Astrocyte (in vitro differentiated cells and primary cell): ENCODE data around the gene RAN. TPM values are rescaled to one million over a fixed set of nuclear protein-coding genes. Genes with fewer than 3 reads are reported as not detected.
"Not testable (repeated sequence)": the region's sequence is repeated elsewhere in the genome, so short reads cannot be mapped to it uniquely, and the experiment has no call there.

Experiments
- DNase-seq: peaks from one replicate; pipeline ENCODE4 v3.0.0-alpha.2; 2010; ENCODE audit warnings: low read depth
- FAIRE-seq: peaks from 2 replicates; lab custom pipeline; 2011; peaks lifted over from hg19 to GRCh38; lab: Jason Lieb, UNC
- H2AFZ ChIP-seq: 2 replicates; pipeline ENCODE4 v1.6.0; 2012; ENCODE audit warnings: low read depth, low read length, inconsistent platforms
- H3K27ac ChIP-seq: 2 replicates; pipeline ENCODE4 v1.5.1; 2011; ENCODE audit warnings: low read depth, low read length, inconsistent platforms
- H3K27me3 ChIP-seq: 2 replicates; pipeline ENCODE4 v1.6.0; 2011; ENCODE audit warnings: low read length, inconsistent platforms; ENCODE audit not compliant: insufficient read depth
- H3K36me3 ChIP-seq: 2 replicates; pipeline ENCODE4 v1.5.1; 2011; ENCODE audit warnings: low read length, inconsistent platforms; ENCODE audit not compliant: insufficient read depth
- H3K4me1 ChIP-seq: 2 replicates; pipeline ENCODE4 v1.5.1; 2011; ENCODE audit warnings: low read length, inconsistent platforms; ENCODE audit not compliant: insufficient read depth
- H3K4me2 ChIP-seq: 2 replicates; pipeline ENCODE4 v1.6.0; 2012; ENCODE audit warnings: low read length, inconsistent platforms
- H3K4me3 ChIP-seq: 2 replicates; pipeline ENCODE4 v1.5.1; 2011; ENCODE audit warnings: low read depth, mild to moderate bottlenecking, low read length, inconsistent platforms; ENCODE audit not compliant: insufficient read depth
- H3K79me2 ChIP-seq: 2 replicates; pipeline ENCODE4 v1.6.0; 2012; ENCODE audit warnings: mild to moderate bottlenecking, low read length, inconsistent platforms; ENCODE audit not compliant: insufficient read depth
- H3K9ac ChIP-seq: 2 replicates; pipeline ENCODE4 v1.6.0; 2012; ENCODE audit warnings: mild to moderate bottlenecking, low read length, inconsistent platforms
- H3K9me3 ChIP-seq: 2 replicates; pipeline ENCODE4 v1.5.1; 2012; ENCODE audit warnings: low read depth, mild to moderate bottlenecking, low read length, inconsistent platforms; ENCODE audit not compliant: insufficient read depth
- H4K20me1 ChIP-seq: 2 replicates; pipeline ENCODE4 v1.6.0; 2012; ENCODE audit warnings: low read length, inconsistent platforms; ENCODE audit not compliant: insufficient read depth
- H3K27ac Mint-ChIP-seq: one replicate; pipeline ENCODE4 v1.8.0; 2021; ENCODE audit warnings: mild to moderate bottlenecking, mixed read lengths; ENCODE audit not compliant: unreplicated experiment
- H3K27me3 Mint-ChIP-seq: one replicate; pipeline ENCODE4 v1.8.0; 2021; ENCODE audit warnings: low read depth, mixed read lengths; ENCODE audit not compliant: unreplicated experiment
- H3K36me3 Mint-ChIP-seq: one replicate; pipeline ENCODE4 v1.8.0; 2021; ENCODE audit warnings: low read depth, mixed read lengths; ENCODE audit not compliant: unreplicated experiment
- H3K4me1 Mint-ChIP-seq: one replicate; pipeline ENCODE4 v1.8.0; 2021; ENCODE audit warnings: low read depth, mixed read lengths; ENCODE audit not compliant: unreplicated experiment
- H3K4me3 Mint-ChIP-seq: one replicate; pipeline ENCODE4 v1.8.0; 2021; ENCODE audit warnings: mild to moderate bottlenecking, moderate library complexity, mixed read lengths; ENCODE audit not compliant: unreplicated experiment
- H3K9me3 Mint-ChIP-seq: one replicate; pipeline ENCODE4 v1.8.0; 2021; ENCODE audit warnings: mild to moderate bottlenecking, mixed read lengths; ENCODE audit not compliant: unreplicated experiment
- CTCF ChIP-seq: IDR thresholded peaks from 2 replicates; pipeline ENCODE4 v1.5.1; 2011; ENCODE audit warnings: low read depth, mild to moderate bottlenecking, inconsistent platforms, low read length, moderate library complexity; ENCODE audit not compliant: insufficient read depth
- EZH2 ChIP-seq: IDR thresholded peaks from 2 replicates; pipeline ENCODE4 v1.6.1; 2012; ENCODE audit warnings: mild to moderate bottlenecking, low read length, inconsistent platforms; ENCODE audit not compliant: insufficient read depth
- total RNA-seq: library from RNA; stranded (reverse); gene quantifications from 2 replicates; pipeline ENCODE4 v1.2.1, GENCODE V29; 2021

Gene RAN
- total RNA-seq, 1 donor from 2014 or later: 872 TPM

DNA sequence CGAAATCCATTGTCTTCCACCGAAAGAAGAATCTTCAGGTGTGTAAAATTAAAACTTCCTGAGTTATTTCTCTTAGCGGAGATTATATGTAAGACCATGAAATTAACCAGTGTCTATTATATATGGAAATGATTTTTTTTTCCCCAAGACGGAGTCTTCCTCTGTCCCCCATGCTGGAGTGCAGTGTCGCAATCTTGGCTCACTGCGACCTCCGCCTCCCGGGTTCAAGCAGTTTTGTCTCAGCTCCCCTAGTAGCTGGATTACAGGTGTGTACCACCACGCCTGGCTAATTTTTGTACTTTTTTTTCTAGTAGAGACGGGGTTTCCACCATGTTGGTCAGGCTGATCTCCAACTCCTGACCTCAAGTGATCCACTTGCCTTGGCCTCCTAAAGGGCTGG is 2.8 kb downstream of the RAN start:
- H3K4me1 Mint-ChIP-seq: peaks cover 16% of the 10 kb centered on the region
- no peak for FAIRE-seq

GRCh38 chr12:130875193-130875592 is 3.3 kb downstream of the RAN start:
- H3K27ac ChIP-seq: no peak overlapping the region
- H3K79me2 ChIP-seq: peaks cover 37% of the 10 kb centered on the region
- Mint-ChIP-seq H3K9me3 (no peaks in the 10 kb centered on the region), H3K36me3 (peaks cover 27% of the 10 kb centered on the region), H3K27me3 (no peaks in the 10 kb centered on the region), H3K4me1 (peaks cover 16% of the 10 kb centered on the region), H3K4me3 (peak overlapping the region; percentile 96), H3K27ac (no peak overlapping the region)
- peaks cover 44% of the 10 kb centered on the region for H3K36me3 ChIP-seq
- peaks cover 71% of the 10 kb centered on the region for H4K20me1 ChIP-seq
- H3K9me3 ChIP-seq: no peaks in the 10 kb centered on the region
- H3K4me3 ChIP-seq: no peak overlapping the region
- H3K4me1 ChIP-seq: peaks cover 19% of the 10 kb centered on the region
- FAIRE-seq (no peak), DNase-seq (no peak)
- TF ChIP-seq EZH2: no peak
- no peak for TF ChIP-seq CTCF
- no peak overlapping the region for H3K9ac ChIP-seq
- peak overlapping the region; percentile 96 for H3K4me2 ChIP-seq
- H3K27me3 ChIP-seq: no peaks in the 10 kb centered on the region
- no peak overlapping the region for H2AFZ ChIP-seq

More for the DNA sequence above, 2.8 kb downstream of the RAN start:
- Histone ChIP-seq H3K4me3 (no peak overlapping the region), H3K36me3 (peaks cover 44% of the 10 kb centered on the region), H3K4me1 (peaks cover 19% of the 10 kb centered on the region), H3K9ac (no peak overlapping the region), H3K9me3 (no peaks in the 10 kb centered on the region), H3K27me3 (no peaks in the 10 kb centered on the region), H3K4me2 (peak overlapping the region; percentile 96), H3K79me2 (peaks cover 37% of the 10 kb centered on the region), H3K27ac (no peak overlapping the region), H2AFZ (no peak overlapping the region), H4K20me1 (peaks cover 68% of the 10 kb centered on the region)
- TF ChIP-seq CTCF (no peak), EZH2 (no peak)
- H3K27ac Mint-ChIP-seq: no peak overlapping the region
- H3K9me3 Mint-ChIP-seq: no peaks in the 10 kb centered on the region
- H3K4me3 Mint-ChIP-seq: peak overlapping the region; percentile 96
- DNase-seq: no peak
- H3K27me3 Mint-ChIP-seq: no peaks in the 10 kb centered on the region
- peaks cover 27% of the 10 kb centered on the region for H3K36me3 Mint-ChIP-seq

GRCh38 chr12:130875708-130876107 is 3.8 kb downstream of the RAN start:
- Histone ChIP-seq H3K4me1 (peaks cover 19% of the 10 kb centered on the region), H3K36me3 (peaks cover 44% of the 10 kb centered on the region), H3K79me2 (peaks cover 37% of the 10 kb centered on the region), H4K20me1 (peaks cover 71% of the 10 kb centered on the region)
- not testable (repeated sequence) for H3K9me3 Mint-ChIP-seq, H3K27ac Mint-ChIP-seq, H3K27me3 Mint-ChIP-seq, H3K4me3 ChIP-seq, H3K4me2 ChIP-seq, H3K27ac ChIP-seq, H3K9ac ChIP-seq, FAIRE-seq, H3K4me3 Mint-ChIP-seq, H3K9me3 ChIP-seq, DNase-seq, H3K27me3 ChIP-seq, H2AFZ ChIP-seq
- peaks cover 16% of the 10 kb centered on the region for H3K4me1 Mint-ChIP-seq
- H3K36me3 Mint-ChIP-seq: peaks cover 27% of the 10 kb centered on the region
